IPS-15b (cell line): ENCODE measurements around the gene RBM19.

Experiments used
- H3K27me3 ChIP-seq: one replicate; pipeline ENCODE4 v1.6.1; 2013; ENCODE audit warnings: low read length; ENCODE audit not compliant: control insufficient read depth, insufficient read depth
- H3K36me3 ChIP-seq: one replicate; pipeline ENCODE4 v1.6.1; 2013; ENCODE audit warnings: low read length; ENCODE audit not compliant: control insufficient read depth, insufficient read depth
- H3K4me1 ChIP-seq: one replicate; pipeline ENCODE4 v1.6.1; 2013; ENCODE audit warnings: mild to moderate bottlenecking, low read length; ENCODE audit not compliant: control insufficient read depth, insufficient read depth
- H3K4me3 ChIP-seq: one replicate; pipeline ENCODE4 v1.5.1; 2013; ENCODE audit warnings: low read depth, low read length
- H3K9ac ChIP-seq: one replicate; pipeline ENCODE4 v1.6.1; 2013; ENCODE audit warnings: low read depth, mild to moderate bottlenecking, low read length
- H3K9me3 ChIP-seq: one replicate; pipeline ENCODE4 v1.6.1; 2013; ENCODE audit warnings: mild to moderate bottlenecking, low read length; ENCODE audit not compliant: control insufficient read depth, insufficient read depth

Gene RBM19

GRCh38 chr12:113962733-113963132 is 3.4 kb downstream of the RBM19 start:
- Histone ChIP-seq H3K36me3 (peaks cover 25% of the 10 kb centered on the region), H3K4me1 (peaks cover 5% of the 10 kb centered on the region), H3K4me3 (no peak overlapping the region), H3K9me3 (no peaks in the 10 kb centered on the region), H3K27me3 (no peaks in the 10 kb centered on the region), H3K9ac (no peak overlapping the region)

- no peaks in the 10 kb centered on the region for H3K27me3 ChIP-seq
- H3K9me3 ChIP-seq, result no peaks in the 10 kb centered on the region
- no peak overlapping the region for H3K4me3 ChIP-seq
- peaks cover 28% of the 10 kb centered on the region for H3K36me3 ChIP-seq
- no peak overlapping the region for H3K9ac ChIP-seq
- H3K4me1 ChIP-seq, result peaks cover 5% of the 10 kb centered on the region
Measured at GRCh38 chr12:113961921-113962710, 4.0 kb downstream of the RBM19 start.

- no peaks in the 10 kb centered on the region for H3K27me3 ChIP-seq
- H3K9ac ChIP-seq, result no peak overlapping the region
- H3K4me3 ChIP-seq, result no peak overlapping the region
- H3K4me1 ChIP-seq, result no peaks in the 10 kb centered on the region
- no peaks in the 10 kb centered on the region for H3K9me3 ChIP-seq
- peaks cover 34% of the 10 kb centered on the region for H3K36me3 ChIP-seq
Measured at GRCh38 chr12:113960030-113960429, 6.1 kb downstream of the RBM19 start.

- peaks cover 40% of the 10 kb centered on the region for H3K36me3 ChIP-seq
Measured at GRCh38 chr12:113959096-113959495, 7.0 kb downstream of the RBM19 start.

GRCh38 chr12:113958108-113958507 is 8.0 kb downstream of the RBM19 start:
- Histone ChIP-seq H3K9me3 (no peaks in the 10 kb centered on the region), H3K9ac (no peak overlapping the region), H3K27me3 (no peaks in the 10 kb centered on the region), H3K4me1 (no peaks in the 10 kb centered on the region), H3K4me3 (no peak overlapping the region), H3K36me3 (peaks cover 40% of the 10 kb centered on the region)

More at GRCh38 chr12:113959096-113959495, 7.0 kb downstream of the RBM19 start:
- Histone ChIP-seq H3K9ac (no peak overlapping the region), H3K4me3 (no peak overlapping the region), H3K9me3 (no peaks in the 10 kb centered on the region), H3K4me1 (no peaks in the 10 kb centered on the region), H3K27me3 (no peaks in the 10 kb centered on the region)

- no peaks in the 10 kb centered on the region for H3K4me1 ChIP-seq
- H3K4me3 ChIP-seq, result no peak overlapping the region
- no peaks in the 10 kb centered on the region for H3K9me3 ChIP-seq
- peaks cover 40% of the 10 kb centered on the region for H3K36me3 ChIP-seq
- no peaks in the 10 kb centered on the region for H3K27me3 ChIP-seq
- no peak overlapping the region for H3K9ac ChIP-seq
Measured at GRCh38 chr12:113957627-113958026, 8.5 kb downstream of the RBM19 start.

GRCh38 chr12:113955109-113955970 is 10.8 kb downstream of the RBM19 start:
- Histone ChIP-seq H3K36me3 (peaks cover 38% of the 10 kb centered on the region), H3K4me3 (no peak overlapping the region), H3K9ac (no peak overlapping the region), H3K9me3 (no peaks in the 10 kb centered on the region), H3K4me1 (no peaks in the 10 kb centered on the region), H3K27me3 (no peaks in the 10 kb centered on the region)

- Histone ChIP-seq H3K27me3 (no peaks in the 10 kb centered on the region), H3K9ac (no peak overlapping the region), H3K4me3 (no peak overlapping the region), H3K4me1 (no peaks in the 10 kb centered on the region), H3K36me3 (peaks cover 39% of the 10 kb centered on the region), H3K9me3 (no peaks in the 10 kb centered on the region)
Measured at GRCh38 chr12:113954547-113954946, 11.6 kb downstream of the RBM19 start.

- Histone ChIP-seq H3K36me3 (peaks cover 54% of the 10 kb centered on the region), H3K9me3 (no peaks in the 10 kb centered on the region), H3K9ac (no peak overlapping the region), H3K4me3 (no peak overlapping the region), H3K27me3 (no peaks in the 10 kb centered on the region), H3K4me1 (no peaks in the 10 kb centered on the region)
Measured at GRCh38 chr12:113950873-113951272, 15.3 kb downstream of the RBM19 start.

GRCh38 chr12:113949321-113950305 is 16.5 kb downstream of the RBM19 start:
- Histone ChIP-seq H3K9me3 (no peaks in the 10 kb centered on the region), H3K36me3 (peaks cover 56% of the 10 kb centered on the region), H3K9ac (no peak overlapping the region), H3K4me3 (no peak overlapping the region), H3K4me1 (no peaks in the 10 kb centered on the region), H3K27me3 (no peaks in the 10 kb centered on the region)
